DMS 273 (cell line): ENCODE measurements around the gene RBFOX2.

Experiments
- DNase-seq: peaks from one replicate; lab custom pipeline; 2025; ENCODE audit not compliant: unreplicated experiment; lab: John Stamatoyannopoulos, UW

The RBFOX2 gene

GRCh38 chr22:35944458-35944857 lies 84.2 kb downstream of the RBFOX2 start:
- no peak for DNase-seq

GRCh38 chr22:35940166-35940565 lies 88.5 kb downstream of the RBFOX2 start:
- no peak for DNase-seq

- no peak for DNase-seq
Observed at GRCh38 chr22:35938226-35938625, 90.4 kb downstream of the RBFOX2 start.

- peak; percentile 52 for DNase-seq
Observed at GRCh38 chr22:35930933-35931332, 97.7 kb downstream of the RBFOX2 start.

- no peak for DNase-seq
Observed at GRCh38 chr22:35928285-35928798, 100.3 kb downstream of the RBFOX2 start.

- DNase-seq = no peak
Observed at GRCh38 chr22:35923026-35923425, 105.6 kb downstream of the RBFOX2 start.

- DNase-seq = peak; percentile 78
Observed at GRCh38 chr22:35921777-35922176, 106.8 kb downstream of the RBFOX2 start.

GRCh38 chr22:35921044-35921443 lies 107.6 kb downstream of the RBFOX2 start:
- DNase-seq = no peak

- DNase-seq = no peak
Observed at GRCh38 chr22:35919002-35919542, 109.6 kb downstream of the RBFOX2 start.

GRCh38 chr22:35918456-35918855 lies 110.2 kb downstream of the RBFOX2 start:
- DNase-seq = peak; percentile 24

GRCh38 chr22:35917651-35918050 lies 111.0 kb downstream of the RBFOX2 start:
- DNase-seq = no peak

- peak; percentile 55 for DNase-seq
Observed at GRCh38 chr22:35915477-35916013, 113.1 kb downstream of the RBFOX2 start.

- DNase-seq = peak; percentile 95
Observed at GRCh38 chr22:35914665-35915476, 113.8 kb downstream of the RBFOX2 start.

- DNase-seq = no peak
Observed at GRCh38 chr22:35914357-35914664, 114.3 kb downstream of the RBFOX2 start.

- peak; percentile 25 for DNase-seq
Observed at GRCh38 chr22:35913925-35914324, 114.7 kb downstream of the RBFOX2 start.

GRCh38 chr22:35912658-35913057 lies 116.0 kb downstream of the RBFOX2 start:
- no peak for DNase-seq

- no peak for DNase-seq
Observed at GRCh38 chr22:35911877-35912276, 116.7 kb downstream of the RBFOX2 start.

GRCh38 chr22:35910926-35911325 lies 117.7 kb downstream of the RBFOX2 start:
- no peak for DNase-seq

GRCh38 chr22:35910003-35910769 lies 118.4 kb downstream of the RBFOX2 start:
- no peak for DNase-seq

- DNase-seq = no peak
Observed at GRCh38 chr22:35905894-35906293, 122.7 kb downstream of the RBFOX2 start.

- DNase-seq = no peak
Observed at GRCh38 chr22:35904752-35905151, 123.9 kb downstream of the RBFOX2 start.

GRCh38 chr22:35904336-35904692 lies 124.3 kb downstream of the RBFOX2 start:
- no peak for DNase-seq
